SK-N-MC (cell line): ENCODE results near the gene CEBPE.

Experiments used
- EZH2 ChIP-seq: fragments of 200-600 bp; sonication (generic); IDR thresholded peaks from one replicate; pipeline ENCODE4 v1.6.1; 2017; ENCODE audit warnings: antibody characterized with exemption
- FOXP2 ChIP-seq: optimal IDR thresholded peaks from 2 replicates; pipeline ENCODE3; 2011; ENCODE audit warnings: mild to moderate bottlenecking, moderate library complexity; ENCODE audit not compliant: insufficient read depth; ENCODE audit errors: extremely low read length, control extremely low read depth
- POLR2AphosphoS5 ChIP-seq: IDR thresholded peaks from 2 replicates; pipeline ENCODE4 v1.6.1; 2012; ENCODE audit warnings: mild to moderate bottlenecking, low read depth, low read length, borderline replicate concordance

DNA sequence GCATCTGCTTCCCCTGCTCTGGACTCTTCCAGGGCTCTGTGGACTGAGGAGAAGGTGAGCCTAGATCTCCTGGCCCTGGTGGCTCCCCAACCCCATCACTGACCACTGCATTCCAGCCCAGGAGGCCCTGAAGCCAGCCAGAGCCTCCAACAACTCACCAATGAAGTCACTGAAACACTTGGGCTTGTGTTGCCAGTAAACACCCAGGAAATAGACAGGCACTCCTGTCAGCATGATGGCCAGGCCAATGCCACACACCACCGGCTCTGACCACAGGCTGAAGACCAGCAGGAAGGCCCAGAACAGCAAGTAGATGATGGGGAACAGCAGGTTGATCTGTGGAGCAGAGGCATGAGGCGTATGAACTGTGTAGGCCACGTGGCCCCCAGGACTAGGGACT is 8.8 kb upstream of the CEBPE start:
- TF ChIP-seq EZH2 (no peak), POLR2AphosphoS5 (no peak), FOXP2 (no peak)
